Calu3 (cell line): Measurements from ENCODE around the gene GAS5. TPM values are rescaled to one million over a fixed set of nuclear protein-coding genes. Genes with fewer than 3 reads are reported as not detected.
"Not testable (repeated sequence)": the region's sequence is repeated elsewhere in the genome, so short reads cannot be mapped to it uniquely, and the experiment has no call there.

Experiments
- BruUV-seq: library from RNA; stranded (reverse); fragments of 400-500 nt; replicated peaks from 2 replicates; lab custom pipeline; 2021; lab: Mats Ljungman, UMichigan
- CTCF ChIA-PET: fragments of 300-600 bp; sonication (Branson Sonifier 250); formaldehyde crosslinking; loops from one replicate; lab custom pipeline; 2022; ENCODE audit warnings: antibody characterized with exemption; lab: Charles Lee
- DNase-seq: peaks from one replicate; pipeline ENCODE4 v3.0.0; 2022
- H3K27ac Mint-ChIP-seq: one replicate; pipeline ENCODE4 v1.8.0; 2022; ENCODE audit warnings: mixed read lengths; ENCODE audit not compliant: unreplicated experiment
- H3K27me3 Mint-ChIP-seq: one replicate; pipeline ENCODE4 v1.8.0; 2022; ENCODE audit warnings: mixed read lengths; ENCODE audit not compliant: unreplicated experiment
- H3K36me3 Mint-ChIP-seq: one replicate; pipeline ENCODE4 v1.8.0; 2022; ENCODE audit warnings: mild to moderate bottlenecking, moderate library complexity, mixed read lengths; ENCODE audit not compliant: insufficient read depth, unreplicated experiment
- H3K4me1 Mint-ChIP-seq: one replicate; pipeline ENCODE4 v1.8.0; 2022; ENCODE audit warnings: mild to moderate bottlenecking, low read depth, mixed read lengths; ENCODE audit not compliant: unreplicated experiment
- H3K4me3 Mint-ChIP-seq: one replicate; pipeline ENCODE4 v1.8.0; 2022; ENCODE audit warnings: mild to moderate bottlenecking, low read depth, moderate library complexity, mixed read lengths; ENCODE audit not compliant: unreplicated experiment
- H3K9me3 Mint-ChIP-seq: one replicate; pipeline ENCODE4 v1.8.0; 2022; ENCODE audit warnings: low read depth, mixed read lengths; ENCODE audit not compliant: unreplicated experiment
- intact Hi-C: fragments of 100-400 bp; cut with micrococcal nuclease; formaldehyde crosslinking; loops from one replicate; pipeline ENCODE4 v1.10.0; 2022; ENCODE audit not compliant: unreplicated experiment
- total RNA-seq: library from RNA; stranded (reverse); gene quantifications from 2 replicates; pipeline ENCODE4 v1.2.3, GENCODE V29; 2022
- TF ChIP-seq, protein P1 (sequence below): fragments of 200-600 bp; IDR thresholded peaks from one replicate; pipeline ENCODE4 v1.8.0; 2022; ENCODE audit warnings: antibody characterized with exemption; ENCODE audit not compliant: unreplicated experiment

GAS5 gene
- total RNA-seq, 1 experiment from 2014 or later: 367 TPM

DNA sequence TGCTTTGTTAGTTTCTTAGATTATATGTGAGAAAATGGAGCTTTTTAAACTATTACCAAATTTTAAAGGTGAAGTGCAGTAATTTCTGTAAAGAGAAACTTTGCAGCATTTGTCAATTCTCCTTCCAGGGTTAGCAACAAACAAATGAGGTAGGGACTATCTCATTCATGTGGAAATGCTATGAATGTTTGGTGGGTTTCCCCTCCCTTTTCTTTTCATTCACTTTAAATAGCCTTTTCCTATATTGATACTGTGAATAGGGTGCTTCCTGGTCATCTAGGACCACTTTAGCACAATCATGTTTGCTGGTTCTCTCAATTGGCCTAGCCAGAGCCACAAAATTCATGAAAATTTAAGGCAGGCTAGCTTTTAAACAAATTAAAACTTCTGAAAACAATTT is 21.0 kb upstream of the GAS5 start:
- CTCF ChIA-PET: no interaction called here
- Mint-ChIP-seq H3K36me3 (no peaks in the 10 kb centered on the region), H3K9me3 (no peaks in the 10 kb centered on the region), H3K27me3 (no peaks in the 10 kb centered on the region), H3K4me1 (no peaks in the 10 kb centered on the region), H3K4me3 (no peak overlapping the region), H3K27ac (no peak overlapping the region)
- TF ChIP-seq, protein P1, sequence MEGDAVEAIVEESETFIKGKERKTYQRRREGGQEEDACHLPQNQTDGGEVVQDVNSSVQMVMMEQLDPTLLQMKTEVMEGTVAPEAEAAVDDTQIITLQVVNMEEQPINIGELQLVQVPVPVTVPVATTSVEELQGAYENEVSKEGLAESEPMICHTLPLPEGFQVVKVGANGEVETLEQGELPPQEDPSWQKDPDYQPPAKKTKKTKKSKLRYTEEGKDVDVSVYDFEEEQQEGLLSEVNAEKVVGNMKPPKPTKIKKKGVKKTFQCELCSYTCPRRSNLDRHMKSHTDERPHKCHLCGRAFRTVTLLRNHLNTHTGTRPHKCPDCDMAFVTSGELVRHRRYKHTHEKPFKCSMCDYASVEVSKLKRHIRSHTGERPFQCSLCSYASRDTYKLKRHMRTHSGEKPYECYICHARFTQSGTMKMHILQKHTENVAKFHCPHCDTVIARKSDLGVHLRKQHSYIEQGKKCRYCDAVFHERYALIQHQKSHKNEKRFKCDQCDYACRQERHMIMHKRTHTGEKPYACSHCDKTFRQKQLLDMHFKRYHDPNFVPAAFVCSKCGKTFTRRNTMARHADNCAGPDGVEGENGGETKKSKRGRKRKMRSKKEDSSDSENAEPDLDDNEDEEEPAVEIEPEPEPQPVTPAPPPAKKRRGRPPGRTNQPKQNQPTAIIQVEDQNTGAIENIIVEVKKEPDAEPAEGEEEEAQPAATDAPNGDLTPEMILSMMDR: no peak
- no TSS peak for BruUV-seq
- intact Hi-C loops: no loop called here
- no peak for DNase-seq

DNA sequence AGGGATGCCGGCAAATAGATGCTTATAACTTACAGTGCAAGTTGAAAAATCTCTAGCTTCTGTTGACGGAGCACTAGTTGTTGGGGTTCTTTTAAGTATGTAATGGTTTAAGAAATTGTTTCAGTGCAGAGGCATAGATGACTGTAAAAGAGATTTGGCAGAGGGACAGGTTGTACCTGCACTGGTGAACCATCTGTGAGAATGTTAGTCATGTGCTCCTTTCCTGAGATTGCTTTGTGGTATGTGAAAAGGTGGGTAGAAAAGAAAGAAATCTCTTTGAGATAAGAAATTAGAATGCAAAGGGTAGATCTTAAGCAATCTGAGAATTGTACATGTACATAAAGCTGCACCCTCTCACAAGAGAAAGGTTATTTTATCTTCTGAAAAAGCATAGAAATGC is 19.8 kb upstream of the GAS5 start:
- no peak overlapping the region for H3K27ac Mint-ChIP-seq
- no TSS peak for BruUV-seq
- DNase-seq: no peak
- CTCF ChIA-PET: no interaction called here
- H3K4me3 Mint-ChIP-seq: no peak overlapping the region
- H3K27me3 Mint-ChIP-seq: no peaks in the 10 kb centered on the region
- no peaks in the 10 kb centered on the region for H3K4me1 Mint-ChIP-seq
- no peaks in the 10 kb centered on the region for H3K36me3 Mint-ChIP-seq
- no peaks in the 10 kb centered on the region for H3K9me3 Mint-ChIP-seq
- TF ChIP-seq, protein P1: no peak
- intact Hi-C loops: no loop called here

DNA sequence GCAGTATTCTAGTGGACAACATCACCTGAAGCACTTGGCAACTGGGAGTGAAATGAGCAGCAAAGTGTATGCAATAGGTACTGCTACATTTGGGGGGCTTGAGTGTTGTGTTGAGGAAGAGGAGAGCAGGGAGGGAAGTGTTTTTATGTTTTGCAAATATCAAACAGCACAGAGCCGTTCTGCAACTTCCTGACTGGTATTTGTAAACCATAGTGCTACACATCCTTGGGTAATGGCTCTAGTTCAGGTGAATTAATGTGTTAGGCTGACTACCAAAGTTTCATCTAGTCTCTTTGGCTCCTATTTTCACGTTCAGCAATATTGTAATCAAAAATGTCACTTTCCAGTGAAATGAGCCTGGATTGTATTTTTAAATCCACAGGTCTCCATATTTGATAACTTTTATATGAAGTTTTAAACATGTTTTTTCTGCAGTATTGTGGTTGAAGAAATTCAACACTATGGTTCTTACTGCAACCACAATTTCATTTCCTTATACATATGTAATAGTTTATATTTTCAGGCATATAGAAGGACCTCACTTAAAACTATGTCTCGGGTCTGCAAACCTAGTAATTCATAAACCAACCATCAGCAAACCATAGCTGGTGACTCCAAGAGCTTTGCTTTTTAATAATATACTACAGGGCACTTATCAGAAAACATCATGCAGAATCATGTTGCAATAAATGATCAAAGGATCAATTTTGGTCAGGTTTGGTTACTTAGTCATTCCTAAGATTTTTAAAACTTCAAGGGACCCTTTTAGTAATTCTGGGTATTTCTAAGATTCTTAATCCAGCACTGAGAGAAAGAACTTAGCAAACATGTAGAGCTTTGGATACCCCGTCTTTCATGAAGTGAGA is 19.2 kb upstream of the GAS5 start:
- Mint-ChIP-seq H3K9me3 (no peaks in the 10 kb centered on the region), H3K27me3 (no peaks in the 10 kb centered on the region), H3K27ac (no peak overlapping the region), H3K36me3 (no peaks in the 10 kb centered on the region), H3K4me1 (no peaks in the 10 kb centered on the region), H3K4me3 (no peak overlapping the region)
- TF ChIP-seq, protein P1: no peak
- no peak for DNase-seq
- no TSS peak for BruUV-seq
- CTCF ChIA-PET: no interaction called here
- intact Hi-C loops: no loop called here

DNA sequence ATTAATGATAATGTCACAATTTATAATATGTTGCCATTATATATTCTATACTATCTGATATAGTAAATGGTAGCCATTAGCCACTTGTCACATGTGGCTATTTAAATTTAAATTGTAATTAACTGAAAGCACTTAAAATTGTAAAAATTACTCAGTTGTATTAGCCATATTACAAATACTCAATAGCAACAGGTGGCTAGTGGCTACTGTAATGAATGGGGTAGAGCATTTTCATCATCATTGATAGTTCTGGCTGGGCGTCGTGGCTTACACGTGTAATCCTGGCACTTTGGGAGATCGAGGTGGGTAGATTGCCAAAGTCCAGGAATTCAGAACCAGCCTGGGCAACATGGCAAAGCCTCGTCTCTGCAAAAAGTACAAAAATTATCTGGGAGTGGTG is 16.9 kb upstream of the GAS5 start:
- H3K9me3 Mint-ChIP-seq: no peaks in the 10 kb centered on the region
- peaks cover under 1% of the 10 kb centered on the region for H3K36me3 Mint-ChIP-seq
- H3K4me1 Mint-ChIP-seq: no peaks in the 10 kb centered on the region
- CTCF ChIA-PET: no interaction called here
- TF ChIP-seq, protein P1: no peak
- no peaks in the 10 kb centered on the region for H3K27me3 Mint-ChIP-seq
- BruUV-seq: no TSS peak
- no peak overlapping the region for H3K4me3 Mint-ChIP-seq
- H3K27ac Mint-ChIP-seq: no peak overlapping the region
- no peak for DNase-seq
- intact Hi-C loops: no loop called here

DNA sequence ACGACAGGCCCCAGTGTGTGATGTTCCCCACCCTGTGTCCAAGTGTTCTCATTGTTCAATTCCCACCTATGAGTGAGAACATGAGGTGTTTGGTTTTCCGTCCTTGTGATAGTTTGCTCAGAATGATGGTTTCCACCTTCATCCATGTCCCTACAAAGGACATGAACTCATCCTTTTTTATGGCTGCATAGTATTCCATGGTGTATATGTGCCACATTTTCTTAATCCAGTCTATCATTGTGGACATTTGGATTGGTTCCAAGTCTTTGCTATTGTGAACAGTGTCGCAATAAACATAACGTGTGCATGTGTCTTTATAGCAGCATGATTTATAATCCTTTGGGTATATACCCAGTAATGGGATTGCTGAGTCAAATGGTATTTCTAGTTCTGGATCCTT is 13.3 kb upstream of the GAS5 start:
- H3K4me1 Mint-ChIP-seq, H3K27me3 Mint-ChIP-seq, H3K9me3 Mint-ChIP-seq, H3K27ac Mint-ChIP-seq, CTCF ChIA-PET, BruUV-seq, H3K36me3 Mint-ChIP-seq, DNase-seq, H3K4me3 Mint-ChIP-seq, intact Hi-C loops: not testable (repeated sequence)
